ENCODE measurements around the gene KANSL1.
"Not testable (repeated sequence)": the region's sequence is repeated elsewhere in the genome, so short reads cannot be mapped to it uniquely, and the experiment has no call there.

KANSL1 gene

GRCh38 chr17:46193151-46193625 lies at the start of gene KANSL1:
Gene KANSL1 (minus strand): TSS chr17:46193429. CDS start chr17:46172143, 21,286 bp downstream.
- peak; percentile 60 for ATAC-seq
- TF ChIP-seq ARNTL (CRISPR knock-in tag; IDR thresholded peaks at IDR 0.05; ENCODE audit: borderline replicate concordance, low read depth) (no peak), CREB5 (CRISPR knock-in tag; IDR thresholded peaks at IDR 0.05; ENCODE audit: low read depth) (no peak), POU6F1 (CRISPR knock-in tag; IDR thresholded peaks at IDR 0.05; ENCODE audit: borderline replicate concordance, low read depth) (no peak), ZNF70 (CRISPR knock-in tag; IDR thresholded peaks at IDR 0.05) (no peak), TSHZ2 (CRISPR knock-in tag; IDR thresholded peaks at IDR 0.05) (no peak), PPARA (CRISPR knock-in tag; IDR thresholded peaks at IDR 0.05; ENCODE audit: borderline replicate concordance) (no peak)

- not testable (repeated sequence) for ATAC-seq
These were observed 38.1 kb upstream of the KANSL1 start for GRCh38 chr17:46231359-46231758.

GRCh38 chr17:46225274-46225794 lies 32.1 kb upstream of the KANSL1 start:
- peak; percentile 100 for ATAC-seq

GRCh38 chr17:46224864-46225263 lies 31.6 kb upstream of the KANSL1 start:
- ATAC-seq: peak; percentile 62

- ATAC-seq: not testable (repeated sequence)
These were observed 29.8 kb upstream of the KANSL1 start for GRCh38 chr17:46223041-46223440.

GRCh38 chr17:46216682-46217081 lies 23.5 kb upstream of the KANSL1 start:
- TF ChIP-seq ZFP30 (CRISPR knock-in tag; IDR thresholded peaks at IDR 0.05): no peak
- no peak for TF ChIP-seq BACH2 (CRISPR knock-in tag; IDR thresholded peaks at IDR 0.05; ENCODE audit: borderline replicate concordance)
- no peak for TF ChIP-seq TSHZ2 (CRISPR knock-in tag; IDR thresholded peaks at IDR 0.05)
- no peak for TF ChIP-seq CSDC2 (CRISPR knock-in tag; IDR thresholded peaks at IDR 0.05)

GRCh38 chr17:46212634-46213435 lies 19.6 kb upstream of the KANSL1 start:
- peak; percentile 96 for ATAC-seq
- no peak for TF ChIP-seq GLIS3 (CRISPR knock-in tag; IDR thresholded peaks at IDR 0.05)
- TF ChIP-seq OSR1 (CRISPR knock-in tag; IDR thresholded peaks at IDR 0.05): no peak

More at GRCh38 chr17:46216682-46217081, 23.5 kb upstream of the KANSL1 start:
- ATAC-seq: no peak
